ENCODE measurements around the gene ZP1. TPM values are rescaled to one million over a fixed set of nuclear protein-coding genes. Genes with fewer than 3 reads are reported as not detected.

ZP1 gene
- total RNA-seq, 2 experiments from 2014 or later, result not detected

DNA sequence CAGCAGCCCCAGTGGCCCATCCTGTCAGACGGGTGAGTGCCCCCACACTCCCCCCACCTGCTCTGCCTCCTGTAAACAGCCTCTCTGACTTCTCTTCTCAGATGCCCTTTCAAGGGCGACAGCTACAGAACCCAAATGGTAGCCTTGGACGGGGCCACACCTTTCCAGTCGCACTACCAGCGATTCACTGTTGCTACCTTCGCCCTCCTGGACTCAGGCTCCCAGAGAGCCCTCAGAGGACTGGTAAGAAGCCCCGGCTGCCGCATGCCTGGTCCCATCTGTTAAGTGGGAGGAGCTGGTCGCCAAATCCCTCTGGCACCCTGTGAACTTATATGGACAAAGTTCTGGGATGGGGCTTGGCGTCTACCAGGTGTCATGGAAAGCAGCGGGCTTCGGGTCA, 6.2 kb downstream of the ZP1 start:
- ChIA-PET POLR2A (interaction anchor here (1.1 kb wide), 1 partner anchor 8 kb away, joined by 3 read pairs; no protein-coding TSS in a partner anchor), CTCF (interaction anchor here (0.8 to 7.1 kb wide), 3 partner anchors 14 to 42 kb away, joined by 3 to 37 read pairs (median 19); no protein-coding TSS in a partner anchor)
- no peak for ATAC-seq
- no peak overlapping the region for H3K4me3 Mint-ChIP-seq
- no peaks in the 10 kb centered on the region for H3K27me3 Mint-ChIP-seq
- no peak for DNase-seq
- intact Hi-C loops (cut with micrococcal nuclease), result no loop called here
- peaks cover 31% of the 10 kb centered on the region for H3K4me1 Mint-ChIP-seq (ENCODE audit: low read depth)
- TF ChIP-seq, protein P1, sequence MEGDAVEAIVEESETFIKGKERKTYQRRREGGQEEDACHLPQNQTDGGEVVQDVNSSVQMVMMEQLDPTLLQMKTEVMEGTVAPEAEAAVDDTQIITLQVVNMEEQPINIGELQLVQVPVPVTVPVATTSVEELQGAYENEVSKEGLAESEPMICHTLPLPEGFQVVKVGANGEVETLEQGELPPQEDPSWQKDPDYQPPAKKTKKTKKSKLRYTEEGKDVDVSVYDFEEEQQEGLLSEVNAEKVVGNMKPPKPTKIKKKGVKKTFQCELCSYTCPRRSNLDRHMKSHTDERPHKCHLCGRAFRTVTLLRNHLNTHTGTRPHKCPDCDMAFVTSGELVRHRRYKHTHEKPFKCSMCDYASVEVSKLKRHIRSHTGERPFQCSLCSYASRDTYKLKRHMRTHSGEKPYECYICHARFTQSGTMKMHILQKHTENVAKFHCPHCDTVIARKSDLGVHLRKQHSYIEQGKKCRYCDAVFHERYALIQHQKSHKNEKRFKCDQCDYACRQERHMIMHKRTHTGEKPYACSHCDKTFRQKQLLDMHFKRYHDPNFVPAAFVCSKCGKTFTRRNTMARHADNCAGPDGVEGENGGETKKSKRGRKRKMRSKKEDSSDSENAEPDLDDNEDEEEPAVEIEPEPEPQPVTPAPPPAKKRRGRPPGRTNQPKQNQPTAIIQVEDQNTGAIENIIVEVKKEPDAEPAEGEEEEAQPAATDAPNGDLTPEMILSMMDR (IDR thresholded peaks at IDR 0.05), result no peak
- H3K9me3 Mint-ChIP-seq, result no peaks in the 10 kb centered on the region
- no peaks in the 10 kb centered on the region for H3K36me3 Mint-ChIP-seq (ENCODE audit: low read depth)
- H3K27ac Mint-ChIP-seq, result no peak overlapping the region

DNA sequence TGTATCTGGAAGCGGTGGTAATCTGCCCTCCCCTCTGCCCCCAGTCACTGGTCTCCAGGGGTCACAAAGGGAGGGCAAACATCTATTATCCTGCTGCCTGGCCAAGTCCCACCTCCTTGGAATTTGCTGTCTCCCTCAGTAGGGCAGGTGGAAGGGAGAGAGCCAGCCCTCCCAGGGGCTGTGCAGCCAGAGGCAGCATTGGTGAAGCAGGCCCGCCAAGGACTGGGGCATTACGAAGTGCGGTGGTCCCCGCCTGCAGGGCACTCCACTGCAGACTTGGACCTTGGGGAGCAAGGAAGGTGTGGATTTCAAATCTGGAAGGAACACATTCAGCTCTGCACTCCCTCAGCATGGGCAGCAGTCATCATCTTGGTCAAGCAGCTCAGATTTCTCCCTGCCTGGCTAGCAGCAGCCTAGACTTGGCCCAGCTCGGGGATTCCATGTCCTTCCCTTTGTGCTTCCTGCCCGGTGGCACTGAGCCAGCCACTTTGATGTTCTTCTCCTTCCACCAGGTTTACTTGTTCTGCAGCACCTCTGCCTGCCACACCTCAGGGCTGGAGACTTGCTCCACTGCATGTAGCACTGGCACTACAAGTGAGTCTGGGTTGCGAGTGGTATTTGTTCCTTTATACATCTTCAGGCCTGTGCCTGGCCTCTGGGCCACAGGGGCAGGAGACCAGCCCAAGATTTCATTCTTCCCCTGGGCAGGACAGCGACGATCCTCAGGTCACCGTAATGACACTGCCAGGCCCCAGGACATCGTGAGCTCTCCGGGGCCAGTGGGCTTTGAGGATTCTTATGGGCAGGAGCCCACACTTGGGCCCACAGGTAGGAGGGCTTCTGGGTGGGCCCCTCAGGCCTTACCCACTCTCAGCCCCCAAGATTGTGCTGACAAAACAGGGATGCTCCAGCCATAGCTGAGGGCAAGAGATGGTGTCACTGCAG, 7.4 kb downstream of the ZP1 start:
- no peaks in the 10 kb centered on the region for H3K9me3 Mint-ChIP-seq
- no peak for ATAC-seq
- POLR2A ChIA-PET, result interaction anchor here (1.1 kb wide), 1 partner anchor 420 kb away, joined by 6 read pairs; no protein-coding TSS in a partner anchor
- H3K4me3 Mint-ChIP-seq, result no peak overlapping the region
- no peaks in the 10 kb centered on the region for H3K27me3 Mint-ChIP-seq
- CTCF ChIA-PET, result interaction anchor here (0.8 to 5.0 kb wide), 2 partner anchors 13 to 25 kb away, joined by 3 to 19 read pairs; no protein-coding TSS in a partner anchor
- intact Hi-C loops (cut with micrococcal nuclease), result no loop called here
- DNase-seq, result no peak
- H3K36me3 Mint-ChIP-seq (ENCODE audit: low read depth), result no peaks in the 10 kb centered on the region
- peaks cover 28% of the 10 kb centered on the region for H3K4me1 Mint-ChIP-seq (ENCODE audit: low read depth)
- TF ChIP-seq, protein P1 (IDR thresholded peaks at IDR 0.05), result no peak
- H3K27ac Mint-ChIP-seq, result no peak overlapping the region

DNA sequence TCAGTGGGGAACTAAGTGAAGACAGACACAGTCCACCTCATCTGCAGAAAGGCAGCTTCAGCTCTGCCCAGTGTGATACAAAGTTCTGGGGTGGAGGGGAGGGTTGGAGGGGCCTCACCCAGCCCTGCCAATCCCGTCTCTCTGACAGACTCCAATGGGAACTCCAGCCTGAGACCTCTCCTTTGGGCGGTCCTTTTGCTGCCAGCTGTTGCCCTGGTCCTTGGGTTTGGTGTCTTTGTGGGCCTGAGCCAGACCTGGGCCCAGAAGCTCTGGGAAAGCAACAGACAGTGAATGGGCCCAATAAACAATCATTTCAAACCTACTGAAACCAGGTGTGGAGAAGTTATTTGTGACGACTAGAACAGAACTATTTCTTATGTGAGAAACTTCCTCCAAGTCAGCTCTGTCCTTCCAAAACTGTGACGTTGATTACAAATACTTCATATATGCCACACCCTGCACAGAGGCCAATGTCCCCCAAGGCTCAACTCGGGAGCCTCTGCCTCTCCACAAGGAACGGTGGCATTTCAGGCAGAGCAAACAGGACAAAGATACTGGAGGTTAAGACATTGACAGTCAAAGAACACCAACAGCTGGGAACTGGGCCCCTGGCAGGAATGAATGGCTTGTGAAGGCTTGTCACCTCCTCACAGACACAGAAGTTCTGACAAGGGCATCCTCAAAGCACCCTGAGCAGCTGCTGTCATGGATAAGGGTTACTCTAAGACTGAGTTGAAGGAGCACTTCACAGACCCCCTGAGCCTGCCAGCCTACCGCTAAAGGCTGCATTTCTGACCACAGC, 8.2 kb downstream of the ZP1 start:
- Mint-ChIP-seq H3K9me3 (no peaks in the 10 kb centered on the region), H3K27ac (no peak overlapping the region), H3K36me3 (ENCODE audit: low read depth) (peaks cover 2% of the 10 kb centered on the region), H3K4me3 (no peak overlapping the region), H3K4me1 (ENCODE audit: low read depth) (peaks cover 24% of the 10 kb centered on the region), H3K27me3 (no peaks in the 10 kb centered on the region)
- ATAC-seq (no peak), DNase-seq (no peak)
- intact Hi-C loops (cut with micrococcal nuclease), result no loop called here
- CTCF ChIA-PET, result interaction anchor here (0.6 to 5.0 kb wide), 4 partner anchors 12 to 45 kb away, joined by 3 to 19 read pairs (median 9); no protein-coding TSS in a partner anchor
- TF ChIP-seq, protein P1 (IDR thresholded peaks at IDR 0.05), result no peak
- POLR2A ChIA-PET, result interaction anchor here (1.1 kb wide), 1 partner anchor 419 kb away, joined by 6 read pairs; no protein-coding TSS in a partner anchor

DNA sequence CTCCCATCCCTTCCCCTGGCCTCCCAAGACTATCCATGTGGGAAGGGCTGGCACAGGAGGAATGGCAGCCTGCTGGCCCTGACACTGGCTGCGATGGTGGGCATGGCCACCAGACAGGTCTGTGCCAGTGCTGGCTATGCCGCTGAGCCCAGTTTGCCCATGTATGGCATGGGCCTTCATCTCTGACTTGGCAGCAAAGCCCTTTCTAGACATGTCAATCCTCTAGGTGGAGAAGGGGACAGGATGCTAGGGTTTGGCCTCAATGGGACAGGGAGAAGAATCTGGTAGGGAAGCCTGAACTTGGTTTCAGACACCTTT, 8.8 kb downstream of the ZP1 start:
- H3K36me3 Mint-ChIP-seq (ENCODE audit: low read depth), result peaks cover 4% of the 10 kb centered on the region
- ChIA-PET CTCF (interaction anchor here (0.6 to 5.0 kb wide), 4 partner anchors 11 to 45 kb away, joined by 3 to 19 read pairs (median 9); no protein-coding TSS in a partner anchor), POLR2A (no interaction called here)
- H3K9me3 Mint-ChIP-seq, result no peaks in the 10 kb centered on the region
- no peaks in the 10 kb centered on the region for H3K27me3 Mint-ChIP-seq
- ATAC-seq, result no peak
- DNase-seq, result no peak
- H3K27ac Mint-ChIP-seq, result no peak overlapping the region
- intact Hi-C loops (cut with micrococcal nuclease), result no loop called here
- no peak overlapping the region for H3K4me3 Mint-ChIP-seq
- TF ChIP-seq, protein P1 (IDR thresholded peaks at IDR 0.05), result no peak
- peaks cover 21% of the 10 kb centered on the region for H3K4me1 Mint-ChIP-seq (ENCODE audit: low read depth)

All from activated CD8-positive, alpha-beta T cell treated with anti-CD3 and anti-CD28 coated beads for 36 hours (primary cell).